ENCODE measurements around the gene OSBPL2.

DNA sequence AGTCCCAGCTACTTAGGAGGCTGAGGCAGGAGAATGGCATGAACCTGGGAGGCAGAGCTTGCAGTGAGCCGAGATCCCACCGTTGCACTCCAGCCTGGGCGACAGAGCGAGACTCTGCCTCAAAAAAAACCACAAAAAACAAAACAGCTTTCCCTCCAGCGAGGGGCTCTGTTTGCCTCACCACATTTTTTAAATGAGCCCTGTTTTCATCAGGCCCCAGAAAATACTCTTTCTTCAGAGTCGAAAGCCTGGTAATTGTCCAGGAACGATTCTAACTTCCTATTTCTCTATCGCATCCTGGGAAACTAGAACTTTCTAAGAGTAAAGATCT is 43.3 kb upstream of the OSBPL2 start:
- TF ChIP-seq, protein P1, sequence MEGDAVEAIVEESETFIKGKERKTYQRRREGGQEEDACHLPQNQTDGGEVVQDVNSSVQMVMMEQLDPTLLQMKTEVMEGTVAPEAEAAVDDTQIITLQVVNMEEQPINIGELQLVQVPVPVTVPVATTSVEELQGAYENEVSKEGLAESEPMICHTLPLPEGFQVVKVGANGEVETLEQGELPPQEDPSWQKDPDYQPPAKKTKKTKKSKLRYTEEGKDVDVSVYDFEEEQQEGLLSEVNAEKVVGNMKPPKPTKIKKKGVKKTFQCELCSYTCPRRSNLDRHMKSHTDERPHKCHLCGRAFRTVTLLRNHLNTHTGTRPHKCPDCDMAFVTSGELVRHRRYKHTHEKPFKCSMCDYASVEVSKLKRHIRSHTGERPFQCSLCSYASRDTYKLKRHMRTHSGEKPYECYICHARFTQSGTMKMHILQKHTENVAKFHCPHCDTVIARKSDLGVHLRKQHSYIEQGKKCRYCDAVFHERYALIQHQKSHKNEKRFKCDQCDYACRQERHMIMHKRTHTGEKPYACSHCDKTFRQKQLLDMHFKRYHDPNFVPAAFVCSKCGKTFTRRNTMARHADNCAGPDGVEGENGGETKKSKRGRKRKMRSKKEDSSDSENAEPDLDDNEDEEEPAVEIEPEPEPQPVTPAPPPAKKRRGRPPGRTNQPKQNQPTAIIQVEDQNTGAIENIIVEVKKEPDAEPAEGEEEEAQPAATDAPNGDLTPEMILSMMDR (IDR thresholded peaks at IDR 0.05), result no peak
- no peak for TF ChIP-seq POLR2A (IDR thresholded peaks at IDR 0.05)
